HS-5 (cell line): Measurements from ENCODE around the gene NFXL1.

Source experiments
- DNase-seq: peaks from one replicate; pipeline ENCODE4 v3.0.0-alpha.2; 2012; ENCODE audit warnings: low read depth

The NFXL1 gene

DNA sequence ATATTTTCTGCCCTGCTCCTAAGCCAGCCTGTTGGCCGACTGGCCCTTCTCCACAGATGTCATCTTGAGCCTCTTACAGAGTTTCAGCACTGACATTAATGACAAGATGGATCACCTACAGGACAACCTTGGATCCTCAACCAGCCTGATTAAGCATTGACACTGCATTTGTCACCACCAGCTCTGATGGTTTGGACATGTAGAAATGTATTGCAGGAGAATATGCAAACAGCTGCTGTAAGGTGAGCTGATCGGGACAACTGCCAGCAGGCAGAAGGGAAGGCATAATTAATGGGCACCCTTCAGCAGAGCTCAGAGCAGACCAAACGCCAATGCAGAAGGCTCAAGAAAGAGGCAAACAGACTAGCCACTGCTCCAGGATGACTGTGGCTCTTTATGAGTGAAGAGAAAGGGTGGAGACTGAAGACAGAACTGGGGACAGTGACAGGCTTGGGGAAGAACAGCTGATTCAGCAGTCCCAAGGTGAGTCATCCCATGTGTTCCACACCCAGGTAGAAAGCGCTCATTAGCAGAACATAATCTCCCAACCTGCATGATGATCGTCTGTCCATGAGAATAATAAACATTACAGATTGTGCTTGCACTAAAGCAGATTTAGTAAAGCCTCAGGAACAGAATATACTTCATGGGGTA lies 83.2 kb downstream of the NFXL1 start:
- no peak for DNase-seq

DNA sequence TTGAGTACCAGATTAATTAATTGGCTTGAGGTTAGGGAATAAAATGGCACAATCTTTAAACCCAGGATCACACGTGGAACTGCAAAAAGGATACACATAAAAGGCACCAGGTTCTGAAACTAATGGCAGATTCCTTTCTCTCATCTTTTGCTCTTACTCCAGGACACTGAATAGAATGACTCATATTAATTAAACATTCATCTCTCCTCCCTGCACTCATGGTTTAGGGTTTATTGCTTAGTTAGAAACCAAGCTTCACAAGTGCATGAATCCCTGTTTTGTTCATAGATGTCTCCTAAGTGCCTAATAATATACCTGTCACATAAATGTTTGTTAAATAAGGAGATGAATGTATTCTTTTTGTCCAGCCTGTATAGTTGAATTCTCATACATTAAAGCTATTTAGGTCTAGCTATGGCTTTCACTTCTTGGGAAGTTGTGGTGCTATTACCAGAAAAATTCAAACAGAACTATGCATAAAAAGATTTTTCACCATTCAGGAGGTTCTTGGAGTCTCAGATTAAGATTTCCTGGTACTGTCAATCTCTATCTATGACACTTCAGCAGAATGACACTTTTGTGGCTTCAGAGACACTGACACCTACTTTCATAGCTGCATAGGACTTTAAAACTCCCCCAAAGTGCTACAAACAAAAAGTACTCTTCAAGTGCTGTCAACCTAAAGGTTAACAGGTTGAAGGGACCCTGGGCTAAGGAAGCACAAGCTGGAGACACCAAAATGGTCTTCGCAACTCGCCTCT lies 83.9 kb downstream of the NFXL1 start:
- no peak for DNase-seq

DNA sequence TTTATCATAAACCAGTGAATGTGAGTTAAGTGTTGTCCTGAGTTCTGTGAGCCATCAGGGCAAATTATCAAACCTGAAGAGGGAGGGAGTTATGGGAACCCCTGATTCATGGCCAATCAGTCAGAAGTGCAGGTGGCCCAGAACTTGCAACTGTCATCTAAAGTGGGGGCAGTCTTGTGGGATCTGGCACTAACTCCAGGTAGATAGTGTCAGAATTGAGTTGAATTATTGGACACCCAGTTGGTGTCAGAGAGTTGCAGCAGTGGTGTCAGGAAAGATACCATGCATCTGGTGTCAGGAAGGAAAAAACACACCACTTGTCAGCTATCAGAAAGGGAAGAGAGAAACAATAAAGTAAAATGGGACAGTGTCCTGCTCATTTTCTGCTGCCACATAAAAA lies 84.9 kb downstream of the NFXL1 start:
- DNase-seq = no peak

DNA sequence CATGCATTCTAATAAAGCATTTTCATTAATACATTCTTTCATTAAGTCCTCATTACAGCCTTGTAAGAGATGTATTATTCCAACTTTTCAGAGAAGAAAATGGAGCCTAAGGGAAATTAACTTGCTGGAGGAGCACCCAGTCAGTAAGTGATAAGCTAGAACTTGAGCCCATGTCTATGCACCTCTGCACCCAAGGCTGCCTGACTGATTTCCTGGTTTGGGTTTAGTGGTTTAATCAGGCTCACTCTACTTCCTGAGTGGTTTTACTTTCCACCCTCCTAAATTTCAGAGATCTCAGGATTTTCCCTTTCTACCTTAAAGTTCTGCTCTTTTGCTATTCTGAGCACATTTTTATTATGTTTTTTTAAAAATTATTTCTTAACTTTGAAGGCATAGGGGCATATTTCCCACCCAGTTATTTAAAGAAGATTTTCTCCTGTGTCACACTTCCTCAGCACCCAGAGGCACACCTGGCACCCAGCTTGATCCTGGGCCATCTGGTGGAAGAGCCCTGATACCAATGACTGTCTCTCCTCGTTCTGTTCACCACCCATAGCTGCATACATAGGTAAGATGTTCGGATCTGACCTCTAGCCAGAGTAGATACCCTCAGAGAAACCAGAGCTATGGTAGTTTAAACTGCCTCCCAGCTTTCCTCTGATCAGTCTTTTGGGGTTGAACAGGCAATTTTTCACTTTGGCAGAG lies 86.9 kb downstream of the NFXL1 start:
- no peak for DNase-seq

DNA sequence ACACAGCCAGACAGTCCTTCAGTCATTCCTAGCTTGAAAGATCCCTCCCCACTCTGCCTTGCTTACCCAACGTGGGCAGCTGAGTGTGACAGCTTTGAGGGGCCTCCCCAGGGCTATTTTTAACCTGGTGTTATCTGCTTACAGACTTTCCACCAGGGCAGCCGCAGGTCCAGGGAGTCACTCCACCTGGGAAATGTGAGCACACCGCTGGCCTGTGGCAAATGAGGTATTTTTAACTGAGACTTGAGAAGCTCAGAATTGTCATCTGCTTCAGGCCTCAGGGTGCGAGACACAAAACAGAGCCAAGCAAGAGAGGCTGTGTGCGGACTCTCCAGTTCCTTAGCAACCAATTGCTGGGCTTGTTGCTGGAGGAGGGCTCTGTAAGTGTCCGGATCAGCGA lies 89.5 kb downstream of the NFXL1 start:
- no peak for DNase-seq

DNA sequence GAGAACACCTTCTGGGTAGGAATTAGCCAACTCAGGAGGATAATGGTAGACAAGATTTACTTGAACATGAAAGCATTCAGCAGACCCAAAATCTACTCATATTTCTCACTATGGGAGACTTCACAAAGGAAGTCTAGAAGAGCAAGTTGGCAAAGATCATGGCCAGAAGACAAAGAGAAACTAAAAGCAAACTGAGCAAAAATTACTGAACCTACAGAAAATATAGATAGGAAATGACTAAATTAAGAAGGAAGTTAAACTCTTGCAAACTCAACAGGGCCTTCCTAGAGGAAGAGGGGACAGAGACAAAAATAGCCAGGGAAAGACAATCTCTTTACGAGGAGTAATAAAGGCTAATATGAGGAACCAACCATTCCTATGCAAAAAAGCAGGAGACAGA lies 95.2 kb downstream of the NFXL1 start:
- no peak for DNase-seq

DNA sequence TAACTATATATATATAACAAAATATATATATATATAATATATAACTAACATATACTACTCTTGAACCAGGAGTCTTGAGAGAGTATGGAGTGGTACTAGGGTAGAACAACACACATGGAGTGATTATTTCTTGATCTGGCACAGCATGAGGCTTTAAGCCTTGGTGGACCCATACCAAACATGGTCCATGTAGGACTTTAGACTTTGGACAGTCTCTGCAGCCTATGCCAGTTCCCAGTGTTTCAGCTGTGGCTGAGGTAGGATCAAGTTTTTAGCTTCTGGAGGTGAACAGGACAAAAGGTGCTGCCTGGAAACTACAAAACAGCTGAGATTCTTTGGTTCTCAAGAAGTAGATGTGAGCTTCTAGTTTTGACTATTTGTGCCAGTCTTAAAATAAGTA lies 97.1 kb downstream of the NFXL1 start:
- no peak for DNase-seq

DNA sequence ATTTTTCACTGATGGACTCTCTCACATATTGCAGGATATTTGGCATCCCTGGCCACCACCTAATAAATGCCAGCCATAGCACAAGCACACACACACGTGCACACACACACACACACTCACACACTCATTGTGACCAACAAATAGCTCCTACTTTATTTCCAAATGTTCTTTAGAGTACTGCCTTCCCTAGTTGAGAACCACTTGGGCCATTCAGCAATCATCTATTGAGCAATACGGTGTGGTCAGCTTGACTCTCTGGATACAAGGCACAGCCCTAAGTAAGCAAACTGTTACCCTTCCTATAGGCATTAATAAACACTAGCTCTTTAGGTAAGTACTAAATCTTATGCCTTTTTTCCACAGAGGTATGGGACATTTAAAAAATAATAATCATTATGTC lies 97.6 kb downstream of the NFXL1 start:
- no peak for DNase-seq

DNA sequence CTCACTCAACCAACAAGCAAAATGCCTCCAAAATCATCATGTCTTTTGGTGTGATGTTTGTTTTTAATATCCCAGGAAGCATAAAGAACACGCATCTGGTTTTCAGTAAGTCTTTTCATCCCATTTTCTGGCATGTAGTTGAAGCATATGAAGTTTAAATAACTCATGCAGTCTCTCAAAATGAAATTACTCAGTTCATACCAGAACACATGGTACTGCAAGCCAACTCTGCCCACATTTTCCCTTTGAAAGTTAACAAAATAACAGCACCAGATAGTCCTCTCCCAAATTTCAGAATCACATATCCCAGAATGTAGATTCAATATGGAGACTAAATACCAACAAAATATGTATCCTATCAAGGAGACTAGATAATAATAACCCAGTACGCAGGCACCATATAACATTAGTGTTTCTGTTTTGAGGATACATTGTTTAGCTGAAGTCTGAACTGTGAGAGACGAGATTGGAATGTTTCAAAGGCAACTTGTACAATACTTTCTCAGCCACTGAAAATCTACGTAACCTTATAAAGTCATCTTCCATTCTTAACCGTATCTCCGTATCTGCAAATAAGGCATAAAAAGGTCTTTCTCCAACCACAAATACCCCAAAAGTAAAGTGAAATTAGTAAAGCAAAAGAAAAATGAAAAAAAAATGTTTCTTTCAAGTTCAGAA lies 99.6 kb downstream of the NFXL1 start:
- DNase-seq = no peak

DNA sequence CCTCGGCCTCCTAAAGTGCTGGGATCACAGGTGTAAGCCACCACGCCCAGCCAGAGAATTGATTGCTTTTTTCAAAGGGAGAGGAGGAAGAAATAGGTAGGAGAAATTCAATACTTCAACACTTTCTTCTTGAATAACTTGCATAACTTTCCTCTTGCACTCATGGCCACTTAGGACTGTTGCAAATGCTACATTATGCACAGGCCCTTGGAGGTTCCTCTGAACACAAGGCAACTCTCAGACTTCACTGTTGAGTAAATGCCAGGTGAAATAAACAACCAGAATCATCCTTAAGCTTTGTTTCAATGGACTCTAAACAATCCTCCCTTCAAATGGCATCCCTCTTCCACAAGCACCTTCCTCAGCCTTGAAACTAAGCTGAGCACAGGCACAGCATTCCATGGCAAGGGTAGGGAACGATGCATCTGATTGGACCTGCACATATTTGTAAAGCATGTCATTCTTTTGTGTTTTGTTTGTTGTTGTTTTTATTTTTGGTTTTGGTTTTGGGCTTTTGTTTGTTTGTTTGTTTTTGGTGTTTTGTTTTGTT lies 104.7 kb downstream of the NFXL1 start:
- DNase-seq = no peak

DNA sequence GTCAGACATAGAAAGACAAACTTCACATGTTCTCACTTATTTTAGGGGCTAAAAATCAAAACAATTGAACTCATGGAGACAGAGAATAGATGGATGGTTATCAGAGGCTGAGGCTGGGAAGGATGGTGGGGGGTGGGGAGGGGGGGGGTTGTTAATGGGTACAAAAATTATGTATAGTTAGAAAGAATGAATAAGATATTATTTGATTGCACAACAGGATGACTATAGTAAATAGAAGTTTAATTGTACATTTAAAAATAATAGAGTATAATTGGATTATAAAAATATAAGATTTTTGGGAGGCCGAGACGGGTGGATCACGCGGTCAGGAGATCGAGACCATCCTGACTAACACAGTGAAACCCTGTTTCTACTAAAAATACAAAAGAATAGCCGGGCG lies 109.8 kb downstream of the NFXL1 start:
- no peak for DNase-seq

DNA sequence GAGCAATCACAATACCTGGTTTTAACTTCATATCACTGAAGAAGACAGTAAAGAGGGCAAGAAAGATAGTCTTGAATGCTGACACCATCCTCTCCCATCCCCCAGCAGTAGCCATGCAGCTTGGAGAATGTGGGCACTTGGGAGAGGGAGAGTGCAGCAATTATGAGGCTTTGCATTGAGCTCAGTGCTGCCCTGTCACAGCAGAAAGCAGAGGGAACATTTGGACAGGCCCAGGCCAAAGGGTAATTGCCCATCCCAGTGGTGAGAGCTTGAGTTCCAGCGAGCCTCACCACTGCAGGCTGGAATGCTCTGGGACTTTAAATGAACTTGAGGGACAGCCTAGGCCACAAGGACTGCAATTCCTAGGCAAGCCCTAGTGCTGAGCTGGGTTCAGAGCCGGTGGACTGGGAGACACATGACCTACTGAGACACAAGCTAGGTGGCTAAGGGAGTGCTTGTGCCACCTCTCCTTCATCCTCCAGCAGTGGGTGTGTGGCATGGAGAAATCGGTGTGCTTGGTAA lies 112.8 kb downstream of the NFXL1 start:
- DNase-seq = no peak

DNA sequence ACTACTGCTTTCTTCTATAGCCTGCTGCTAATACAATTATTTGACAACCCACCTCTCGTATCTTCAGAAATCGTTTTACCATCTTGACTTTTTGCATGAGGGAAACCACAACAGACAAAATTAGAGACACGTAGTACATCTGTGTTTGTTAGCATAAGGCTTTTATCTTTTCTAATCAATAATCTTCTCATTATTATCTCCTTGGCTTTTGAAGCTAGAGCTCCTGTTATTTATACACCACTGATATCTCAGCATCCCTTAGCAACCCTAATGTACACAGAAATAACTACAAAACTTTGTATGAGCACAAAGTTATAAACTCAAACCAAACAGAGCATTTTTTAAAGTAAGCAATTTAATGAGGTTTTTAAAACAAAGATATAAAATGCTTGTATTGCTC lies 116.2 kb downstream of the NFXL1 start:
- no peak for DNase-seq
